Measurements from ENCODE around the gene CD209. TPM values are rescaled to one million over a fixed set of nuclear protein-coding genes. Genes with fewer than 3 reads are reported as not detected.

Gene CD209
- total and polyA plus RNA-seq, 2 experiments from 2014 or later: not detected

DNA sequence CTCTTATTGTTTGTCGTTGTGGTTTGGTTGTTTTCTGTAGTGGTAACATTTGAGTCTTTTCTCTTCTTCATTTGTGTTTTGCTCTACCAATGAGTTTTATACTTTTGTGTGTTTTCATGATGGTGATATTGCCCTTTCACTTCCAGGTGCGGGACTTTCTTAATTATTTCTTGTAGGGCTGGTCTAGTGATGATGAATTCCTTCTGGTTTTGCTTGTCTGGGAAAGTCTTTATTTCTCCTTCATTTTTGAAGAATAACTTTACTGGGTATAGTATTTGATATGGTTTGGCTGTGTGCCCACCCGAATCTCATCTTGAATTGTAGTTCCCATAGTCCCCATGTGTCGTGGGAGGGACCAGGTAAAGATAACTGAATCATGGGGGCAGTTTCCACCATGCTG lies 8.9 kb upstream of the CD209 start:
- no peaks in the 10 kb centered on the region for H3K9me2 ChIP-seq (replicated peaks; ENCODE audit: insufficient read depth)
- no peak overlapping the region for H3K4me2 ChIP-seq
- H3K9me3 ChIP-seq (ENCODE audit: low read depth): no peaks in the 10 kb centered on the region
- H3K4me3 ChIP-seq: no peak overlapping the region
- H3K4me1 ChIP-seq (ENCODE audit: insufficient read depth): no peaks in the 10 kb centered on the region
- WGBS (ENCODE audit: low lambda C conversion rate, missing lambda C conversion rate): 35% methylated on average over 4 of the region's 4 CpGs
- no peaks in the 10 kb centered on the region for H3K79me2 ChIP-seq
- no peaks in the 10 kb centered on the region for H4K20me1 ChIP-seq (ENCODE audit: insufficient read depth, poor library complexity, severe bottlenecking)
- H2AFZ ChIP-seq: no peak overlapping the region
- no peak for TF ChIP-seq EZH2 (IDR thresholded peaks at IDR 0.05; ENCODE audit: borderline replicate concordance)
- TF ChIP-seq EZH2phosphoT487 (IDR thresholded peaks at IDR 0.05; ENCODE audit: low read depth, severe bottlenecking, unreplicated experiment): no peak
- TF ChIP-seq, protein P1, sequence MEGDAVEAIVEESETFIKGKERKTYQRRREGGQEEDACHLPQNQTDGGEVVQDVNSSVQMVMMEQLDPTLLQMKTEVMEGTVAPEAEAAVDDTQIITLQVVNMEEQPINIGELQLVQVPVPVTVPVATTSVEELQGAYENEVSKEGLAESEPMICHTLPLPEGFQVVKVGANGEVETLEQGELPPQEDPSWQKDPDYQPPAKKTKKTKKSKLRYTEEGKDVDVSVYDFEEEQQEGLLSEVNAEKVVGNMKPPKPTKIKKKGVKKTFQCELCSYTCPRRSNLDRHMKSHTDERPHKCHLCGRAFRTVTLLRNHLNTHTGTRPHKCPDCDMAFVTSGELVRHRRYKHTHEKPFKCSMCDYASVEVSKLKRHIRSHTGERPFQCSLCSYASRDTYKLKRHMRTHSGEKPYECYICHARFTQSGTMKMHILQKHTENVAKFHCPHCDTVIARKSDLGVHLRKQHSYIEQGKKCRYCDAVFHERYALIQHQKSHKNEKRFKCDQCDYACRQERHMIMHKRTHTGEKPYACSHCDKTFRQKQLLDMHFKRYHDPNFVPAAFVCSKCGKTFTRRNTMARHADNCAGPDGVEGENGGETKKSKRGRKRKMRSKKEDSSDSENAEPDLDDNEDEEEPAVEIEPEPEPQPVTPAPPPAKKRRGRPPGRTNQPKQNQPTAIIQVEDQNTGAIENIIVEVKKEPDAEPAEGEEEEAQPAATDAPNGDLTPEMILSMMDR (IDR thresholded peaks at IDR 0.05; ENCODE audit: poor library complexity): no peak
- H3K27me3 ChIP-seq: no peaks in the 10 kb centered on the region
- DNase-seq (ENCODE audit: low spot score): no peak
- no peak overlapping the region for H3K27ac ChIP-seq
- no peaks in the 10 kb centered on the region for H3K36me3 ChIP-seq (replicated peaks; ENCODE audit: insufficient read depth, low read depth)

DNA sequence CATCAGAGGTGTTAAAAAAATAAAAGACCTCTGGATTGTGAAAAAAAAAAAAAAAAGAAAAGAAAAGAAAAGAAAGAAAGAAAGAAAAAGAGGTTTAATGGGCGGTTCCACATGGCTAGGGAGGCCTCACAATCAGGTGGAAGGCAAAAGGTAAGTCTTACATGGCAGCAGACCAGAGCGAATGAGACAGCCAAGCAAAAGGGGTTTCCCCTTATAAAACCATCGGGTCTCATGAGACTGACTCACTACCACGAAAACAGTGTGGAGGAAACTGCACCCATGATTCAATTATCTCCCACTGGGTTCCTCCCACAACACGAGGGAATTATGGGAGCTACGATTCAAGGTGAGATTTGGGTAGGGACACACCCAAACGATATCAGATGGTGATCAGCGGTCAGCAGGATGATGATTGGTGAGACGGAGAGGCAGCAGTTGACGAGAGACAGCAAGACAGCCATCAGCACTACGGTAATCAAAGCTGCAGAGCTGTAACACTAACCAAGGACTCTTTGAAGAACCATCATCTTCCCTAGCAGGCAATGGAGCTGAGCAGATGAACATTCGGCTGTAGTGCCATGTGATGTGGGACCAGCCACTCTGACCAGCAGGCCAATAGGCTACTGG lies 3.9 kb upstream of the CD209 start:
- Histone ChIP-seq H3K79me2 (no peaks in the 10 kb centered on the region), H3K36me3 (replicated peaks; ENCODE audit: insufficient read depth, low read depth) (no peaks in the 10 kb centered on the region), H3K4me1 (ENCODE audit: insufficient read depth) (no peaks in the 10 kb centered on the region), H3K27me3 (no peaks in the 10 kb centered on the region), H3K4me2 (no peak overlapping the region), H2AFZ (no peak overlapping the region), H4K20me1 (ENCODE audit: insufficient read depth, poor library complexity, severe bottlenecking) (no peaks in the 10 kb centered on the region), H3K9me3 (ENCODE audit: low read depth) (no peaks in the 10 kb centered on the region), H3K27ac (no peak overlapping the region), H3K4me3 (no peak overlapping the region), H3K9me2 (replicated peaks; ENCODE audit: insufficient read depth) (no peaks in the 10 kb centered on the region)
- DNase-seq (ENCODE audit: low spot score): no peak
- 84% methylated on average over 12 of the region's 12 CpGs for WGBS (ENCODE audit: low lambda C conversion rate, missing lambda C conversion rate)
- no peak for TF ChIP-seq EZH2phosphoT487 (IDR thresholded peaks at IDR 0.05; ENCODE audit: low read depth, severe bottlenecking, unreplicated experiment)
- TF ChIP-seq EZH2 (IDR thresholded peaks at IDR 0.05; ENCODE audit: borderline replicate concordance): no peak
- TF ChIP-seq, protein P1 (IDR thresholded peaks at IDR 0.05; ENCODE audit: poor library complexity): no peak

DNA sequence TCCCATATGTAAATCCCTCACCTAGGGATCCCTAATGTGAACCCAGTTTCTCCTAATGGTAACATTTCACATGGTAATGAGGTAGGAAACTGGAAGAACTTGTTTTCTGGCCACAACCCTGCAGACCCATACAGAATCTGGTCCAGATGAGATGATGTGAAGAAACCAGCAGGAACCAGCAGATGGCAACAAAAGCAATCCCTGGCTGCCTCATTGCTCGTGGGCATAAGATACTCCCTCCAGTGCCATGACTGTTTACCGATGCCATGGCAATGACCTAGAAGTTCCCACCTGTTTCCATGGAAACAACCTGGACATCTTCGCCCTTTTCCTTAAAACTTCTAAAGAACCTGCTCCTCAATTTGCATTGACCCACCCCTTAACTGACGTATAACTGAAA lies 1.4 kb upstream of the CD209 start:
- 46% methylated on average over 4 of the region's 4 CpGs for WGBS (ENCODE audit: low lambda C conversion rate, missing lambda C conversion rate)
- no peaks in the 10 kb centered on the region for H3K9me3 ChIP-seq (ENCODE audit: low read depth)
- H3K36me3 ChIP-seq (replicated peaks; ENCODE audit: insufficient read depth, low read depth): no peaks in the 10 kb centered on the region
- H3K4me2 ChIP-seq: no peak overlapping the region
- H3K27me3 ChIP-seq: peaks cover 4% of the 10 kb centered on the region
- TF ChIP-seq, protein P1 (IDR thresholded peaks at IDR 0.05; ENCODE audit: poor library complexity): peak; percentile 15
- no peak for TF ChIP-seq EZH2 (IDR thresholded peaks at IDR 0.05; ENCODE audit: borderline replicate concordance)
- TF ChIP-seq EZH2phosphoT487 (IDR thresholded peaks at IDR 0.05; ENCODE audit: low read depth, severe bottlenecking, unreplicated experiment): no peak
- DNase-seq (ENCODE audit: low spot score): no peak
- no peaks in the 10 kb centered on the region for H4K20me1 ChIP-seq (ENCODE audit: insufficient read depth, poor library complexity, severe bottlenecking)
- H3K4me3 ChIP-seq: no peak overlapping the region
- no peak overlapping the region for H2AFZ ChIP-seq
- H3K9me2 ChIP-seq (replicated peaks; ENCODE audit: insufficient read depth): no peaks in the 10 kb centered on the region
- no peaks in the 10 kb centered on the region for H3K4me1 ChIP-seq (ENCODE audit: insufficient read depth)
- H3K27ac ChIP-seq: no peak overlapping the region
- H3K79me2 ChIP-seq: no peaks in the 10 kb centered on the region

Measured in hepatocyte (in vitro differentiated cells).